Measurements from ENCODE around the gene SLC6A19.

DNA sequence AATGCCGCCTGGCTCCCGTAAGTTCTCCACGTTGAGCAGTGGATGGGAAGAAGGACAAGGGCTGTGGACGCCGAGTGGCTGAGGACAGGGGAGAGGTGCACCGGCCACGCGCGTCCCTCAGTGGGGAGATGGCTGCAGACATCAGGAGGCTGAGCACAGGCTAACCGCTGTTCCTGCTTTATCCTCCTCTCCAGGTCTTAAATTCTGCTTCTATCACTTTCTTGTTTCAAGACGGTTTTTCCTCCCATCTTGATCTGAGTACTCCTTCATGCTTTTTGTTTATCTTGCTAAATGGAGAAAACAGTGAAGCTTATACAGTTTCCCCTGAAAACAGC is 42.1 kb upstream of the SLC6A19 start:
- TF ChIP-seq, protein P1, sequence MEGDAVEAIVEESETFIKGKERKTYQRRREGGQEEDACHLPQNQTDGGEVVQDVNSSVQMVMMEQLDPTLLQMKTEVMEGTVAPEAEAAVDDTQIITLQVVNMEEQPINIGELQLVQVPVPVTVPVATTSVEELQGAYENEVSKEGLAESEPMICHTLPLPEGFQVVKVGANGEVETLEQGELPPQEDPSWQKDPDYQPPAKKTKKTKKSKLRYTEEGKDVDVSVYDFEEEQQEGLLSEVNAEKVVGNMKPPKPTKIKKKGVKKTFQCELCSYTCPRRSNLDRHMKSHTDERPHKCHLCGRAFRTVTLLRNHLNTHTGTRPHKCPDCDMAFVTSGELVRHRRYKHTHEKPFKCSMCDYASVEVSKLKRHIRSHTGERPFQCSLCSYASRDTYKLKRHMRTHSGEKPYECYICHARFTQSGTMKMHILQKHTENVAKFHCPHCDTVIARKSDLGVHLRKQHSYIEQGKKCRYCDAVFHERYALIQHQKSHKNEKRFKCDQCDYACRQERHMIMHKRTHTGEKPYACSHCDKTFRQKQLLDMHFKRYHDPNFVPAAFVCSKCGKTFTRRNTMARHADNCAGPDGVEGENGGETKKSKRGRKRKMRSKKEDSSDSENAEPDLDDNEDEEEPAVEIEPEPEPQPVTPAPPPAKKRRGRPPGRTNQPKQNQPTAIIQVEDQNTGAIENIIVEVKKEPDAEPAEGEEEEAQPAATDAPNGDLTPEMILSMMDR (IDR thresholded peaks at IDR 0.05; ENCODE audit: low read depth, low read length), result no peak
- TF ChIP-seq EZH2phosphoT487 (IDR thresholded peaks at IDR 0.05; ENCODE audit: low read depth), result no peak

Measured in OCI-LY3 (cell line).